HCT116 (cell line): Measurements from ENCODE around the gene ITIH5. TPM values are rescaled to one million over a fixed set of nuclear protein-coding genes. Genes with fewer than 3 reads are reported as not detected.

Experiments
- ATAC-seq: fragments of 200-7000 bp; cut with Tn5 transposase; 2 replicates; pipeline ENCODE4 v1.9.1; 2020; ENCODE audit warnings: mild to moderate bottlenecking, moderate library complexity
- BruUV-seq: library from RNA; stranded (reverse); fragments of 400-500 nt; replicated peaks from 2 replicates; lab custom pipeline; 2021; lab: Mats Ljungman, UMichigan
- CTCF ChIA-PET: fragments of 300-600 bp; sonication (Branson Sonifier 250); formaldehyde crosslinking; loops from one replicate; lab custom pipeline; 2021; ENCODE audit warnings: antibody characterized with exemption; lab: Charles Lee
- POLR2A ChIA-PET: fragments of 300-600, 350-600 bp; sonication (Branson Sonifier 250); formaldehyde crosslinking; loops from one replicate; lab custom pipeline; 2021; ENCODE audit warnings: antibody characterized with exemption; lab: Charles Lee
- RAD21 ChIA-PET, 2 experiments: fragments of 300-600 bp; sonication (Branson Sonifier 250); formaldehyde crosslinking; loops; one replicate each; lab custom pipeline; 2023; ENCODE audit warnings: low total read pairs in 2 of 2; ENCODE audit not compliant: uncharacterized antibody in 2 of 2, unreplicated experiment in 2 of 2, low non-redundant PET in 1 of 2; lab: Charles Lee
- DNase-seq: peaks from one replicate; pipeline ENCODE4 v3.0.0-alpha.2; 2010; ENCODE audit warnings: low read depth, low spot score
- H2AFZ ChIP-seq: fragments of 200-600 bp; shearing (Covaris generic), sonication (generic); 2 replicates; pipeline ENCODE4 v1.6.1; 2017; ENCODE audit warnings: low read depth, mixed run types, mixed read lengths, antibody characterized with exemption, low read length; ENCODE audit not compliant: poor library complexity, severe bottlenecking
- H3K27ac ChIP-seq: 2 replicates; pipeline ENCODE4 v1.5.1; 2012; ENCODE audit warnings: low read depth, low read length
- H3K27me3 ChIP-seq: fragments of 200-600 bp; sonication (generic); 2 replicates; pipeline ENCODE4 v1.6.1; 2016; ENCODE audit warnings: mixed run types, low read length, mixed read lengths; ENCODE audit not compliant: insufficient read depth
- H3K36me3 ChIP-seq, 2 experiments: fragments of 200-500 bp in 1 of 2; fragments of 200-600 bp in 1 of 2; sonication (Bioruptor generic) in 1 of 2; sonication (generic) in 1 of 2; 2 replicates each; pipeline versions ENCODE4 v1.5.1 to v1.6.1; 2014 to 2016; ENCODE audit warnings: low read length in 2 of 2, inconsistent platforms in 1 of 2, mixed read lengths in 1 of 2, mixed run types in 1 of 2; ENCODE audit not compliant: insufficient read depth in 2 of 2, control insufficient read depth in 1 of 2
- H3K4me1 ChIP-seq, 2 experiments: fragments of 200-600 bp in 1 of 2; sonication (generic) in 1 of 2; 2 replicates each; pipeline versions ENCODE4 v1.5.1 to v1.6.1; 2012 to 2017; ENCODE audit warnings: low read length in 2 of 2, inconsistent platforms in 1 of 2, mild to moderate bottlenecking in 1 of 2, mixed read lengths in 1 of 2, mixed run types in 1 of 2, moderate library complexity in 1 of 2; ENCODE audit not compliant: insufficient read depth in 2 of 2, control insufficient read depth in 1 of 2
- H3K4me2 ChIP-seq: fragments of 200-600 bp; sonication (generic); 2 replicates; pipeline ENCODE4 v1.6.1; 2017; ENCODE audit warnings: mixed run types, low read length, mixed read lengths
- H3K4me3 ChIP-seq, 2 experiments: fragments of 200-600 bp in 1 of 2; sonication (generic) in 1 of 2; replicated peaks in 1 of 2; 2 replicates each; pipeline ENCODE4 v1.5.1; 2011 to 2016; ENCODE audit warnings: low read length in 2 of 2, control low read depth in 1 of 2, low read depth in 1 of 2, mild to moderate bottlenecking in 1 of 2, mixed read lengths in 1 of 2, mixed run types in 1 of 2
- H3K79me2 ChIP-seq: fragments of 200-600 bp; sonication (generic); 2 replicates; pipeline ENCODE4 v1.6.1; 2017; ENCODE audit warnings: mild to moderate bottlenecking, mixed run types, low read length, moderate library complexity, mixed read lengths; ENCODE audit not compliant: insufficient read depth
- H3K9ac ChIP-seq: fragments of 200-600 bp; sonication (generic); 2 replicates; pipeline ENCODE4 v1.6.1; 2016; ENCODE audit warnings: low read length, mixed read lengths
- H3K9me2 ChIP-seq: fragments of 200-600 bp; sonication (generic), shearing (Covaris generic); 2 replicates; pipeline ENCODE4 v1.6.1; 2017; ENCODE audit warnings: mixed run types, mild to moderate bottlenecking, moderate library complexity; ENCODE audit not compliant: insufficient read depth
- H3K9me3 ChIP-seq, 2 experiments: fragments of 200-500 bp in 1 of 2; fragments of 200-600 bp in 1 of 2; sonication (Bioruptor generic) in 1 of 2; sonication (generic) in 1 of 2; 2 replicates each; pipeline ENCODE4 v1.6.1; 2014 to 2017; ENCODE audit warnings: low read length in 2 of 2, mixed read lengths in 2 of 2, inconsistent platforms in 1 of 2, low read depth in 1 of 2, mild to moderate bottlenecking in 1 of 2, mixed run types in 1 of 2, moderate library complexity in 1 of 2; ENCODE audit not compliant: control insufficient read depth in 1 of 2, insufficient read depth in 1 of 2
- H4K20me1 ChIP-seq: fragments of 200-600 bp; sonication (generic), shearing (Covaris generic); 2 replicates; pipeline ENCODE4 v1.6.1; 2017; ENCODE audit warnings: mixed run types, mild to moderate bottlenecking, moderate library complexity; ENCODE audit not compliant: insufficient read depth
- CBX3 ChIP-seq: IDR thresholded peaks from 2 replicates; pipeline ENCODE4 v1.6.1; 2012; ENCODE audit warnings: low read depth
- EGR1 ChIP-seq: IDR thresholded peaks from 2 replicates; pipeline ENCODE4 v1.6.1; 2012; ENCODE audit warnings: low read depth
- ELF1 ChIP-seq: IDR thresholded peaks from 2 replicates; pipeline ENCODE4 v1.6.1; 2012; ENCODE audit warnings: low read depth, borderline replicate concordance
- EZH2 ChIP-seq: fragments of 200-600 bp; sonication (generic); IDR thresholded peaks from 2 replicates; pipeline ENCODE4 v1.6.1; 2017; ENCODE audit warnings: antibody characterized with exemption, mixed run types
- EZH2phosphoT487 ChIP-seq: fragments of 200-600 bp; IDR thresholded peaks from 2 replicates; pipeline ENCODE4 v1.6.1; 2018; ENCODE audit warnings: antibody characterized with exemption, borderline replicate concordance
- FOSL1 ChIP-seq: IDR thresholded peaks from 2 replicates; pipeline ENCODE4 v1.6.1; 2012; ENCODE audit warnings: low read depth
- JUND ChIP-seq: IDR thresholded peaks from 2 replicates; pipeline ENCODE4 v1.6.1; 2012
- POLR2AphosphoS5 ChIP-seq: IDR thresholded peaks from 2 replicates; pipeline ENCODE4 v1.6.1; 2011; ENCODE audit warnings: mild to moderate bottlenecking, low read depth, low read length, moderate library complexity
- SIN3A ChIP-seq: IDR thresholded peaks from 2 replicates; pipeline ENCODE4 v1.6.1; 2012; ENCODE audit warnings: low read depth
- SP1 ChIP-seq: IDR thresholded peaks from 2 replicates; pipeline ENCODE4 v1.6.1; 2012; ENCODE audit warnings: low read depth
- TCF7L2 ChIP-seq: IDR thresholded peaks from 2 replicates; pipeline ENCODE4 v1.7.0; 2011; ENCODE audit warnings: borderline replicate concordance, inconsistent platforms; ENCODE audit not compliant: insufficient read depth, insufficient read length; ENCODE audit errors: extremely low read depth
- YY1 ChIP-seq: IDR thresholded peaks from 2 replicates; pipeline ENCODE4 v1.6.1; 2011; ENCODE audit warnings: low read length, low read depth, moderate library complexity, mild to moderate bottlenecking; ENCODE audit not compliant: insufficient replicate concordance; ENCODE audit errors: extremely low read depth
- intact Hi-C: fragments of 100-400 bp; cut with micrococcal nuclease; formaldehyde crosslinking; loops from 2 replicates; pipeline ENCODE4 v1.10.0; 2022
- total RNA-seq: library from RNA; stranded (reverse); gene quantifications from one replicate; pipeline ENCODE4 v1.2.1, GENCODE V29; 2021; ENCODE audit not compliant: unreplicated experiment
- TF ChIP-seq, protein P1 (sequence below): IDR thresholded peaks from 2 replicates; pipeline ENCODE4 v1.6.1; 2011; ENCODE audit warnings: mild to moderate bottlenecking, low read length, moderate library complexity; ENCODE audit not compliant: insufficient replicate concordance; ENCODE audit errors: extremely low read depth
- TF ChIP-seq, protein P2 (sequence below), 3 experiments: fragments of 200-600 bp in 1 of 3; sonication (generic) in 1 of 3; IDR thresholded peaks in 2 of 3; conservative IDR thresholded peaks in 1 of 3; 2 replicates each; pipeline ENCODE4 v1.5.1; 2012 to 2017; ENCODE audit warnings: low read depth in 2 of 3, low read length in 2 of 3, antibody characterized with exemption in 1 of 3, borderline replicate concordance in 1 of 3, control low read depth in 1 of 3, mild to moderate bottlenecking in 1 of 3, mixed read lengths in 1 of 3, mixed run types in 1 of 3, moderate library complexity in 1 of 3; ENCODE audit not compliant: insufficient read depth in 1 of 3
- TF ChIP-seq, protein P3 (sequence below): IDR thresholded peaks from 2 replicates; pipeline ENCODE4 v1.6.1; 2012

ITIH5 gene
- total RNA-seq, 1 experiment from 2014 or later, result not detected

DNA sequence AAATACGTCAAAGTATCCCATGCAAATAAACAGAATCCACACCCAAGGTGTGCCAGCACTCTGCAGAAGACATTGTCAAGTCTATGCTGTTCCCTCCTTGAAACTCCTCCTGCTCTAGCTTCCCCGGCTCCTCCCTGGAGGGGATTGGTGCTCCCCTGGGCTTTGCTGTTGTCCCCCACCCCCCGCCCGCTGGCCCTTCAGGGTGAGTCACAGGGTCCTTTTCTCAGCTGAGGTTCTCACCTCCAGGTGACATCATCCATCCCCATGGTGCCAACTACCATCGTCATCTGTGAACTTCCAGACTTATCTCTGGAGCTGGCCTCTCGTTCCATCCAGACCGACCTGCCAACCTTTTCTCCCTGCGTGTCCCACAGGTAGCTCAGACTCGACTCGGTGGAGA lies 77.0 kb downstream of the ITIH5 start:
- Histone ChIP-seq H3K36me3 (no peaks in the 10 kb centered on the region), H3K9ac (no peak overlapping the region), H4K20me1 (no peaks in the 10 kb centered on the region), H3K9me2 (no peaks in the 10 kb centered on the region), H3K9me3 (no peaks in the 10 kb centered on the region), H3K79me2 (no peaks in the 10 kb centered on the region), H3K27me3 (peaks cover 24% of the 10 kb centered on the region), H3K4me1 (no peaks in the 10 kb centered on the region), H3K4me3 (no peak overlapping the region), H3K27ac (no peak overlapping the region)
- RAD21 ChIA-PET, result no interaction called here
- DNase-seq, result no peak
- no TSS peak for BruUV-seq
- intact Hi-C loops, result no loop called here
- no peak for TF ChIP-seq POLR2AphosphoS5
- TF ChIP-seq EGR1, result no peak
- no peak for TF ChIP-seq SIN3A
- TF ChIP-seq JUND, result no peak
- no peak for TF ChIP-seq SP1
- TF ChIP-seq EZH2, result no peak
- no peak for TF ChIP-seq YY1
- TF ChIP-seq FOSL1, result no peak
- TF ChIP-seq ELF1, result no peak
- TF ChIP-seq EZH2phosphoT487, result no peak
- TF ChIP-seq, all 23 proteins: peak for 0
- no peak overlapping the region for H2AFZ ChIP-seq
- no peak for ATAC-seq
- no peak overlapping the region for H3K4me2 ChIP-seq
- POLR2A ChIA-PET, result no interaction called here
- CTCF ChIA-PET, result no interaction called here

GRCh38 chr10:7587865-7588188 lies 78.9 kb downstream of the ITIH5 start:
- POLR2A ChIA-PET, result no interaction called here
- Histone ChIP-seq H3K4me3 (no peak overlapping the region), H3K79me2 (no peaks in the 10 kb centered on the region), H3K4me1 (no peaks in the 10 kb centered on the region), H4K20me1 (no peaks in the 10 kb centered on the region), H2AFZ (no peak overlapping the region), H3K27ac (no peak overlapping the region), H3K4me2 (no peak overlapping the region), H3K9me2 (no peaks in the 10 kb centered on the region), H3K36me3 (no peaks in the 10 kb centered on the region), H3K9me3 (no peaks in the 10 kb centered on the region), H3K9ac (no peak overlapping the region), H3K27me3 (peaks cover 27% of the 10 kb centered on the region)
- CTCF ChIA-PET, result interaction anchor here (1.0 kb wide), 1 partner anchor 99 kb away, joined by 4 read pairs; no protein-coding TSS in a partner anchor
- BruUV-seq, result no TSS peak
- DNase-seq (no peak), ATAC-seq (no peak)
- intact Hi-C loops, result no loop called here
- RAD21 ChIA-PET, result no interaction called here
- no peak for TF ChIP-seq FOSL1
- TF ChIP-seq YY1, result no peak
- TF ChIP-seq, protein P1, sequence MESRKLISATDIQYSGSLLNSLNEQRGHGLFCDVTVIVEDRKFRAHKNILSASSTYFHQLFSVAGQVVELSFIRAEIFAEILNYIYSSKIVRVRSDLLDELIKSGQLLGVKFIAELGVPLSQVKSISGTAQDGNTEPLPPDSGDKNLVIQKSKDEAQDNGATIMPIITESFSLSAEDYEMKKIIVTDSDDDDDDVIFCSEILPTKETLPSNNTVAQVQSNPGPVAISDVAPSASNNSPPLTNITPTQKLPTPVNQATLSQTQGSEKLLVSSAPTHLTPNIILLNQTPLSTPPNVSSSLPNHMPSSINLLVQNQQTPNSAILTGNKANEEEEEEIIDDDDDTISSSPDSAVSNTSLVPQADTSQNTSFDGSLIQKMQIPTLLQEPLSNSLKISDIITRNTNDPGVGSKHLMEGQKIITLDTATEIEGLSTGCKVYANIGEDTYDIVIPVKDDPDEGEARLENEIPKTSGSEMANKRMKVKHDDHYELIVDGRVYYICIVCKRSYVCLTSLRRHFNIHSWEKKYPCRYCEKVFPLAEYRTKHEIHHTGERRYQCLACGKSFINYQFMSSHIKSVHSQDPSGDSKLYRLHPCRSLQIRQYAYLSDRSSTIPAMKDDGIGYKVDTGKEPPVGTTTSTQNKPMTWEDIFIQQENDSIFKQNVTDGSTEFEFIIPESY, result no peak
- no peak for TF ChIP-seq SIN3A
- TF ChIP-seq EZH2phosphoT487, result no peak
- TF ChIP-seq, protein P2, sequence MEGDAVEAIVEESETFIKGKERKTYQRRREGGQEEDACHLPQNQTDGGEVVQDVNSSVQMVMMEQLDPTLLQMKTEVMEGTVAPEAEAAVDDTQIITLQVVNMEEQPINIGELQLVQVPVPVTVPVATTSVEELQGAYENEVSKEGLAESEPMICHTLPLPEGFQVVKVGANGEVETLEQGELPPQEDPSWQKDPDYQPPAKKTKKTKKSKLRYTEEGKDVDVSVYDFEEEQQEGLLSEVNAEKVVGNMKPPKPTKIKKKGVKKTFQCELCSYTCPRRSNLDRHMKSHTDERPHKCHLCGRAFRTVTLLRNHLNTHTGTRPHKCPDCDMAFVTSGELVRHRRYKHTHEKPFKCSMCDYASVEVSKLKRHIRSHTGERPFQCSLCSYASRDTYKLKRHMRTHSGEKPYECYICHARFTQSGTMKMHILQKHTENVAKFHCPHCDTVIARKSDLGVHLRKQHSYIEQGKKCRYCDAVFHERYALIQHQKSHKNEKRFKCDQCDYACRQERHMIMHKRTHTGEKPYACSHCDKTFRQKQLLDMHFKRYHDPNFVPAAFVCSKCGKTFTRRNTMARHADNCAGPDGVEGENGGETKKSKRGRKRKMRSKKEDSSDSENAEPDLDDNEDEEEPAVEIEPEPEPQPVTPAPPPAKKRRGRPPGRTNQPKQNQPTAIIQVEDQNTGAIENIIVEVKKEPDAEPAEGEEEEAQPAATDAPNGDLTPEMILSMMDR (IDR thresholded peaks at IDR 0.05 in 2 of 3, conservative IDR thresholded peaks at IDR 0.05 in 1 of 3; ENCODE audit: borderline replicate concordance in 1 of 3, insufficient read depth in 1 of 3, low read depth in 2 of 3, low read length in 2 of 3), result no peak
- TF ChIP-seq SP1, result no peak
- TF ChIP-seq TCF7L2, result no peak
- TF ChIP-seq, protein P3, sequence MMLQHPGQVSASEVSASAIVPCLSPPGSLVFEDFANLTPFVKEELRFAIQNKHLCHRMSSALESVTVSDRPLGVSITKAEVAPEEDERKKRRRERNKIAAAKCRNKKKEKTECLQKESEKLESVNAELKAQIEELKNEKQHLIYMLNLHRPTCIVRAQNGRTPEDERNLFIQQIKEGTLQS, result no peak
- TF ChIP-seq CBX3, result no peak
